GM21423 (cell line): ENCODE results near the gene SMARCC2.

Experiments
- ATAC-seq: cut with Tn5 transposase; IDR thresholded peaks from one replicate; pipeline ENCODE4 v1.9.1; 2021; ENCODE audit warnings: mild to moderate bottlenecking, moderate library complexity; ENCODE audit not compliant: unreplicated experiment

SMARCC2 gene

GRCh38 chr12:56189099-56189917 is at the start of gene SMARCC2:
TSS of gene SMARCC2 (minus strand) at chr12:56189483. CDS start at chr12:56189461, 22 bp downstream.
- ATAC-seq, result peak; percentile 72

GRCh38 chr12:56237552-56237951 is 48.3 kb upstream of the SMARCC2 start:
- ATAC-seq, result no peak

- no peak for ATAC-seq
Observed at GRCh38 chr12:56236985-56237384, 47.7 kb upstream of the SMARCC2 start.

GRCh38 chr12:56236091-56236490 is 46.8 kb upstream of the SMARCC2 start:
- ATAC-seq, result no peak

GRCh38 chr12:56234746-56235436 is 45.6 kb upstream of the SMARCC2 start:
- no peak for ATAC-seq

GRCh38 chr12:56231184-56231582 is 41.9 kb upstream of the SMARCC2 start:
- ATAC-seq, result no peak

- ATAC-seq, result no peak
Observed at GRCh38 chr12:56230432-56231183, 41.3 kb upstream of the SMARCC2 start.

GRCh38 chr12:56229916-56230431 is 40.7 kb upstream of the SMARCC2 start, which contains the start of gene SLC39A5:
TSS of gene SLC39A5 (plus strand) at chr12:56230051. CDS start at chr12:56231275, 1,224 bp downstream.
- ATAC-seq, result no peak

- ATAC-seq, result no peak
Observed at GRCh38 chr12:56229082-56229481, 39.8 kb upstream of the SMARCC2 start.

GRCh38 chr12:56224954-56225353 is 35.7 kb upstream of the SMARCC2 start:
- no peak for ATAC-seq

- ATAC-seq, result peak; percentile 68
Observed at GRCh38 chr12:56224102-56224701, 34.9 kb upstream of the SMARCC2 start, which contains the start of gene NABP2. TSS of gene NABP2 (plus strand) at chr12:56224342. CDS start at chr12:56224857, 515 bp downstream.

GRCh38 chr12:56223571-56224101 is 34.4 kb upstream of the SMARCC2 start:
- no peak for ATAC-seq

GRCh38 chr12:56222531-56222895 is 33.2 kb upstream of the SMARCC2 start:
- no peak for ATAC-seq

GRCh38 chr12:56221757-56222530 is 32.7 kb upstream of the SMARCC2 start, which contains the start of gene RNF41:
TSS of gene RNF41 (minus strand) at chr12:56221922. CDS start at chr12:56214047, 7,875 bp downstream.
- peak; percentile 80 for ATAC-seq

- peak; percentile 14 for ATAC-seq
Observed at GRCh38 chr12:56221232-56221756, 32.0 kb upstream of the SMARCC2 start.

- no peak for ATAC-seq
Observed at GRCh38 chr12:56220611-56221231, 31.4 kb upstream of the SMARCC2 start.

GRCh38 chr12:56219840-56220239 is 30.6 kb upstream of the SMARCC2 start:
- ATAC-seq, result no peak

GRCh38 chr12:56216461-56216860 is 27.2 kb upstream of the SMARCC2 start:
- no peak for ATAC-seq

GRCh38 chr12:56213878-56214277 is 24.6 kb upstream of the SMARCC2 start:
- no peak for ATAC-seq
